Panc1 (cell line): ENCODE results near the gene NADK2.

Experiments
- POLR2AphosphoS5 ChIP-seq: IDR thresholded peaks from 2 replicates; pipeline ENCODE4 v1.6.1; 2012; ENCODE audit warnings: mild to moderate bottlenecking, low read depth, low read length, moderate library complexity
- REST ChIP-seq, 2 experiments: IDR thresholded peaks; 2 replicates each; pipeline ENCODE4 v1.6.1; 2011 to 2012; ENCODE audit warnings: low read depth in 2 of 2, control low read depth in 1 of 2, low read length in 1 of 2, mild to moderate bottlenecking in 1 of 2, moderate library complexity in 1 of 2; ENCODE audit not compliant: insufficient read depth in 1 of 2

DNA sequence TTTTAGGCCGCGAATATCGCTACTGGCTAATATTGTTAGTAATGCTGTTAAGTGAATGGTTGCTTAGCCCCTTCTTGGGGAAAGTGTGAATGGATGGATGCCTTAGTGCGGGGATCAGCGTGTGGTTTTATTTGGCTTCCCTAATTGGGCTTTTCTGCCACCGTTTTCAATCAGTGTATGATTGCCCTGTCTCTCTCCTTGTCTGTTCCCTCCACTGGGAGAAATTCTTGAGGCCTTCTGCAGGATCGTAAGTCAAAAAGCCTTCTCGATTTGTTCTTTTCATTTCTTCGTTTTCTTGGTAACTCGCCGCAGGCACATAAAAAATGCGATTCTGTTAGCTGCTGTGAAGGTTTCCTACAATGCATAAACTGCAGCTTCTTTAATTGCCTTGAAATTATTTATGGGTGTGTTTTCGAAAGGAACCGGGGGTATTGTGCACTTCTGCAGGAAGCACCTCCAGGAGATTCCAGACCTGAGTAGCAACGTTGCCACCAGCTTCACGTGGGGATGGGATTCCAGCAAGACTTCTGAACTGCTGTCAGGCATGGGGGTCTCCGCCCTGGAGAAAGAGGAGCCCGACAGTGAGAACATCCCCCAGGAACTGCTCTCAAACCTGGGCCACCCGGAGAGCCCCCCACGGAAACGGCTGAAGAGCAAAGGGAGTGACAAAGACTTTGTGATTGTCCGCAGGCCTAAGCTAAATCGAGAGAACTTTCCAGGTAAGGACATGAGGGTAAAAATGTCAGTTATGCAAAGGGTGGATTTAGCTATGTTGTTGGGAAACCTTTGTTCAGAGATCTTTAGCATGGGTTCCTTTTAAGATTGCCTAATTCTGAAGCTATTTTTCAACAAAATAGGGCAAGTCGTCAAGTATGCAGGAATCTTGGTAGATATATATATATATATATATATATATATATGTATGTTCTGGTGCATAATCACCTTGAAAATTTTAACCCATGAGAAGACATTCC lies 89.1 kb downstream of the NADK2 start:
- TF ChIP-seq POLR2AphosphoS5 (no peak), REST (IDR thresholded peaks at IDR 0.05; ENCODE audit: insufficient read depth in 1 of 2, low read depth in 2 of 2, low read length in 1 of 2) (no peak)
